ENCODE data around the gene CASR. TPM values are rescaled to one million over a fixed set of nuclear protein-coding genes. Genes with fewer than 3 reads are reported as not detected.

CASR gene
- total RNA-seq, 1 donor from 2014 or later: not detected

Other genes starting within 250 kb of the CASR start
- not detected in 2 replicates for gene ILDR1, start 161.4 kb upstream of the CASR start, total RNA-seq
- not detected in 2 replicates for gene CD86, start 128.3 kb upstream of the CASR start, total RNA-seq
- not detected in 2 replicates for gene CSTA, start 141.6 kb downstream of the CASR start, total RNA-seq
- 18.3 and 18.9 TPM in 2 replicates for gene MIX23, start 199.6 kb downstream of the CASR start, total RNA-seq
- 13.7 and 27.7 TPM in 2 replicates for gene FAM162A, start 200.5 kb downstream of the CASR start, total RNA-seq
- gene WDR5B, start 232.4 kb downstream of the CASR start, total RNA-seq: 3.5 and 3.9 TPM in 2 replicates

All from glomerular endothelial cell (primary cell).